Right kidney (tissue), 1 donor: ENCODE measurements around the gene COTL1.
A peak's percentile ranks its signal among the peaks of the same experiment; 100 is the strongest.

Experiments
- DNase-seq: peaks from one replicate; pipeline ENCODE4 v3.0.0-alpha.2; 2016

COTL1 gene

DNA sequence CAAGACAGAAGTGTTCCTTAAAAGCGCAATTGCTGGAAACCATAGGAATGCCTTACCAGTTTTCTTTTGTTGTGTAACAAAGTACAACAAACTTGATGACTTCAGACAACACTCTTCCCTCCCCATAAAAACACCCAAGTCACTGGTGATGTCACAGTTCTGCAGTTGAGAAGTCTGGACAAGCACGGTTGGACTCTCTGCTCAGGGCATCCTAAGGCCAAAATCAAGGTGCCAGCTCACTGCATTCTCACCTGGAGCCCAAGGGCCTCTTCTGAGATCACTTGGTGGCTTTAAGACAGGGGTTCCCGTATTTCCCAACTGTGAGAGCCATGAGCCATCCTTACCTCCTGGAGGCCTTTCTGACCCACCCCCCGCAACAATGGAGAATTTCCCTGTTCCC lies 67.8 kb downstream of the COTL1 start:
- no peak for DNase-seq

DNA sequence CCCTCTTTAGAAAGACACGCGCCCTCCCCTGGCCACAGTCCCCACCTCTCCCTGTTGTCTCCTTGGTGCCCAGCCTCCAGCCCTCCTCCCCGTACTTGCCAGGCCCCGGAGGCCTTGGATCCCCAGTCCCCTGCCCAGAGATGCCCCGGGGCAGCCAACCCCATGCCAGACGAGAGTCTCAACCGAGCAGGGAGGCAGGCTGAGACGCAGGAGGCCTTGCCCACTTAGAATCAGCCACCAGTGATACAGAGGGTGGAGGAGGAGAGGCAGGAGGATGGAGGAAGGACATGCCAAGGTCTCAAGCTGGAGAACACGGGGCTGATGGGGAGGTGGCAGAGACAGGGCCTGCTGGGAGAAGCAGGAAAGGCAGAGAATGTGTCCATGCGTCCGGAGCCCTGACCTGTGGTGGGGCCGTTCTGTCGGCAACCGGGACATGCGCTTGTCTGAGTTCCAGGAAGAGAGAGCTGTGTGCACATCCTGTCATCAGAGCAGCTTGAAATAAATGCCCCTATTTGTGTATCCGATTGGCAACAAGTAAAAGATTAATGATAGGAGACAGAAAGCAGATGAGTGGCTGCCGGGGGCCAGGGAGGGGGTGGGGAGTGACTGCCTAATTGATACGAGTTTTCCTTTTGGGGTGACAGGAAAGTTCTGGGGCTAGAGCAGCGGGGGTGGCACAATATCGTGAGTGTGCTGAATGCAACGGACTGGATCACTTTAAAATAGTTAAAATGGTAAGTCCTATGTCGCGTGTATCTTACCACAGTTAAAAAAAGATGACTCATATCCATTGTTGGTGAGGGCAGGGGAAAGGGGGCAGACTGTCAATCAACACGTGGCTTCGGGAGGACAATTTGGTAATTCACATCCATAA lies 68.7 kb downstream of the COTL1 start:
- no peak for DNase-seq

DNA sequence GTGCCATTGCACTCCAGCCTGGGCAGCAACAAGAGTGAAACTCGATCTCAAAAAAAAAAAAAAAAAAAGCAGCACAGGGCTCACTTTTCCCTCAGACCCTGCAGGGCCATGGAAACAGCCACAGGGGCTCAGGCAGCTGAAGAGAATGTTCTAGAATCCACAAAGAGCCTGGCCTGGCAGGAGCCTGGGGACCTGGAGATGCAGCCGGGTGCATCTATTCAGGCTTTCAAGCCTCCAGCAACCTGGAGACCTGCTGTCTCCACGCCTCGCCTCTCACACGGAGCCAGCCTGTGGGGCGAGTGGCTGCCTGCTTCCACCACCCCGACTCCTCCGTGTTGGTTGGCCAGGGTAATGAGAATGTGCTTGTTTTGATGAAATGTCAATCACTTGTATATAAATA lies 69.4 kb downstream of the COTL1 start:
- DNase-seq: peak; percentile 46

DNA sequence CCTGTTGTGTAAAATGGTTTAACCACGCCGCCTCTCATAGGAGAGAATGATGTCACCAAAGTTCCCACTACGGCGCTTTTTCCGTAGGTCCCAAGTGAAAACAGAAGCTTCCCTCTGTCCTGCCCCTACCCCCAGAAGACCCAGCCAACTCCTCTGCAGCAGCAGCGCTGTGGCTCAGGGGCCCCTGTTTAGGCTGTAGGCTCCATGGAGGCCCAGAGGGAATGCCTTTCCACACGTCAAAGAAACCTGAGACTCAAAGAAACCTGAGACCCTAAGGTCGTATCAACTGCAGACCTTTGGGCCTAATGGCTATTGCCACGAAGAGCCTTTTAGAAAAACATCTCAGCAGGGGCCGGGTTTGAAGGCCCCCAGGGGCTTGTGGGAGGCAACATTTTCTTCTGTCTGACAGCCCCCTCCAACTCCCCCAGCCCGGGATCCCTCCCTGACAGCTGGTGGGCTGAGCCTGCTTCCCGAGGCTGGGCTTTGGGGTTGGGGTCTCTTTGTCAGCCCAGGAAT lies 70.3 kb downstream of the COTL1 start:
- DNase-seq: peak; percentile 58

DNA sequence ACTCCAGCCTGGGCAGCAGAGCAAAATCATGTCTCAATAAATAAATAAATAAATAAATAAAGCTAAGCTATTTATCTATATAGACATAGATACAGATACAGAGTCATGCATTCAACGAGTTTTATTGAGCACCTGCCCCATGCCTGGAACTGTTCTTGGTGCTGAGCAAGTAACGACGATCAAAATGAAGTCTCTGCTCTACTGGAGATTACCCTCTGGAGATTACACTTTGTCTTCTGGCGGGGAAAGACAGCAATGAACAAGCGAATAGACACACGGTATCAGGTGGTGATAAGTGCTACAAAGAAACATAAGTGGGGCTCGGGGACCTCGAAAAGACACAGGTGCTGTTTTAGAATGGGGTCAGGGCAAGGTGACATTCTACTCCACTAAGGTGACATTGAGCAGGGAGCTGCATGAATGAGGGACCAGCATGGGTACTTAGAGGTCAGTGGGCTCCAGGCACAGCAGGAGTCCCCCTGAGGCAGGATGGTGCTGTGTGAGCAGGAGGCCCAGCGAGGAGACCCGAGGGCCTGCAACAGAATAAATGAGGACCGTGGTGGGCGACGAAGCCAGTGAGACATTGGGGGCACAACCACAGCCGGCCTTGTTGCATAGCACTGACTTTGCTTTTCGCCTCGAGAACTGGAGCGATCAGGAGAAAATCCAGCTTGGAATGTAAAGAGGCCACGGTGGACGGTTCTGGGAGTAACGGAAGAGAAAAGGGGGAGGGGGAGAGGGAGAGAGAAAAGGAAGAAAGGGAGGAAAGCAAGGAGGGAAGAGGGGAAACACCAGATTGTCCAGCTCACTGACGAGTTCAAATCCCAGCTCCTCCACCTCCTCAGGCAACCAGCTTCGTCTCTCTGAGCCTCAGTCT lies 71.0 kb downstream of the COTL1 start:
- DNase-seq: peak; percentile 40

DNA sequence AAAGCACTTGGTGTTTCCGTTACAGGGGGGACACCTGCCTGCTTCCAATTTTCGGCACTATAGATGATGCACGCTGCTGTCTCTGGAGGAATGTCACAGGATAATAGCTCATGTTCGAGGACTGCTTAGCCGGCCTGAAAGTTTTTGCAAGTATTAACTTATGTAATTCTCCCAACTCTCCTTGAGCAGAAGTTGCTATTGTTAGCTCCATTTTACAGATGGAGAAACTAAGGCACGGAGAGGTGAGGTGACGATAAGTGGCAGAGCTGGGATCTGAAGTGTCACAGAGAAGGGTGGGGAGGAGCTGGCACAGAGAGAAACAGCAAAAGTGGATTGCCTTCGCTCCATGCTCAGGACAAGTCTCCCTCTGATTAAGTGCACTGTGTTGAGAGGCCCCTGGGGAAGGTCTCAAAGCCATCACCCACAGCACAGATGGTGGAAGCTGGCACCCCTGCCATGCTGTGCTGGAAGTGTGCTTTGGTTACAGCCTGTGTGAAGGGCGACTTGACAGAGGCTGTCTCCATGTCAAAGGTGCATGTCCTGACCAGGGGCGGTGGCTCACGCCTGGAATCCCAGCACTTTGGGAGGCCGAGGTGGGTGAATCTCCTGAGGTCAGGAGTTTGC lies 72.7 kb downstream of the COTL1 start:
- no peak for DNase-seq

DNA sequence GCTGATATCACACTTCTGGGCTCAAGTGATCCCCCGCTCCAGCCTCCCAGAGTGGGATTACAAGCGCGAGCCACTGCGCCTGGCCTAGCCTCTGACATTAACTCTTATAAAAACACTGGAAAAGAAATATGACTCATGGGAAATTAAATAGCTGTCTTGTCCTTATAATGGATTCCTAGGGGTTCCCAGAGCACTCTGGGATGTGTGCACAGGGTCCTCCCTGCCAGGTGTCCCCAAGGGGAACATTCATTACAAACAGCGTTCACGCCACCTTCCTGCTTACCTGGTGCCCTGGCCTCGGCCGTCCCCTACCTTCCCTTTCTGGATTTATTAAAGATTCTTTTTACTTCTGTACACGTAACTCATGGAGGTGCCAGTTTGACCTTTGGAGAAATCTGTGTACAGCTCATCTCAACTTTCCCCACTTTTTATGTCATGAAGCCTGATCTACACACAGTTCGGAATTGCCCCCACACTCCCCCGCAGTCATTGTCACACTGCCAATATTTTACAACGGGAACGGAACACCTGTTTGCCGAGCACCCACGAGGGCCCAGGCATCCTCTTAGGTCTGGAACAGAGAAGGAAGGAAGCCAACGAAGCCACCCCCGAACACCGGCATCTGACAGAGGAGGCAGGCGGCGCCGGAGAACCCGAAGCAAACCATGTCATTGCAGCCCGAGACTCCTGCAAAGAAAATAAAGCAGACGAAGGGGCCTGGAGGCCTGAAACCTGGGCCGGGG lies 73.7 kb downstream of the COTL1 start:
- DNase-seq: peak; percentile 70

DNA sequence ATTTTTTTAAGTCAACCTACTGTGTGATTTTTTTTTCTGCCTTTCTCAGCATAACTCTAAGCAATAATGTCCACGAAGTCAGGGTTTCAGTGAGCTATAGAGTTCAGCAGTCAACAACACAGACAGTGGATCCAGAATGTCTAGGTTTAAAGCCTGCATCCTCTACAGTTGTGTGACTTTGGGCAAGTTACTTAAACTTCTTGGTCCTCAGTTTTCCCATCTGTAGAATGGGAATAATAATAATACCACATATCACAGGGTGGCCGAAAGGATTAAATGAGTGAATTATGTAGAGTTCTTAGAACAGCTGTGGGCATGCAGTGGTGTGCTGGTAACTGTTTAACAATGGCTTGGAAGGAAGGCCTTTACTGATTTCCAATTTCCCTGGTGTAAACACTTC lies 74.6 kb downstream of the COTL1 start:
- no peak for DNase-seq

DNA sequence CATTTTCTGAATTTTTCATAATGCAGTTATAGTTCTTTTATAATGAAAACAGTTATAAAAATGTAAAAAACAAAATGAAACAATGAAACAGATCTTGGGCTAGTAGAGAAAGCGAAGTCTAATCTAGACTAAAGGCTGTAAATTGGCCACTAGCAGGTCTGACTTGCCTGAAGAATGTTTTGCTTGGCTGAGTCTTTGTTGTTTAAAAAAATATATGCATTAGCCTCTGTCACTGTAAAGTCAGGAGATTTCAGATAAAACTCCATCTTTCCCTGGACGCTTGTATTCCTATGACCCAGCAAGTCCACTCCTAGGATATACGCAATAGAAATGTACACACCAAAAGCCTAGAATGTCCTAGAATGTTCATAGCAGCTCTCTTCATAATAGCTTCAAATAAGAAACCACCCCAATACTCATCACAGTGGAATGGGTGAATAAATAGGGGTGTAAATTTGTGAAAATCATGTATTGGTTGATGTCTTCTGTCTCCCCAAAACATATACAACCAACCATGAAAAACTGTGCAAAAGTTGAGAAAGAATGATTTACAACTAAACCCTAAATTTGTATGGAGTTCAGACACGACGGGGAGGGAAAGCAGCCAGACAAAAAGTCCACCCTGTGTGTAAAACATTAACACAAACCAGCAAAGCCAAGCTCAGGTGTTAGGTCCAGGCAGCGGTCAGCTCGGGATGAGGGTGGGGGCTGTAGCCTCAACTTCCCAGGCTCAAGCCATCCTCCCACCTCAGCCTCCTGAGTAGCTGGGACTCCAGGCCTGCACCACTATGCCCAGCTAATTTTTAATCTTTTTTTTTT lies 75.7 kb downstream of the COTL1 start:
- no peak for DNase-seq

DNA sequence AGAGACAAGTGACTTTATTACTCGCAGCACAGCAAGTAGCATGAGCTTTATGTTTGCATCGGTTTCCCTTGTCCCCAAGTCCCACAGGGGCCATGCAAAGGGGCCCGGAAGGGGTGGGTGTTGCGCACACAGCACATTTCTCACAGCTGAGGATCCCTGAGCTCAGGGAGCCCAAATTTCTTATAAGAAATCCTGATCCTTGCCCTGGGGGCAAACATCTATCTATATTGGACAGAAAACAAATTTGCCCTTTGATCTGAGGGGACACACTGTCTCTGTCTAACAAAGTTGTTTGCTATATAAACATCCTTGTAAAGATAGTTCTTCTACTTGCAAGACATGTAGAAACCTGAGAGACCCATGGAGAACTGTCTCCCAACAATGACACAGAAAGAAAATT lies 77.7 kb downstream of the COTL1 start:
- DNase-seq: no peak

DNA sequence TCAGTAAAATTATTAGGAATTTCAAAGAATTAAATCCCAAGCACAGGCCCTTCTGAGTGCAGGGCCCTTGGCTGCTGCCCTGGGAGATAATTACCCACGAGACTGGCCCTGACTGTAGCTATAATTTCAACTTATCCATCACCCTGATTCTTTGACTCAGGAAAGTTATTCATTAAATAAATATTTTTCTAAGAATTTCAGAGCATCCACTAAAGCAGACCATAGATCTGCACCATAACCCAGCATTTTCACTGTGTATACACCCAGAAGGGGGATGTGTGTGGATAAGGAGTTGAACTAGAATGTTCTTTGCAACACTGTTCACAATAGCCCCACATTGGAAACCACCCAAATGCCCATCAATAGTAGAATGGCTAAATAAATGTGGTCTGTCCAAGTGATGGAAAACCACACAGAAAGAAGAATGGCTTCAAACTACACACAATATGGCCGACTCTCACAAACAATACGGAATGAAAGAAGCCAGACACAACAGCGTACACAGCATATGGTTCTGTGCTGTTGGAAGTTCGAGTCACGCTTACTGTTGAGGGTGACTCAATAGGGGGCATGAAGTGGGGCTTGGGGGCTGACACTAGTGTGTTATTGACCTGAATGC lies 79.5 kb downstream of the COTL1 start:
- no peak for DNase-seq

DNA sequence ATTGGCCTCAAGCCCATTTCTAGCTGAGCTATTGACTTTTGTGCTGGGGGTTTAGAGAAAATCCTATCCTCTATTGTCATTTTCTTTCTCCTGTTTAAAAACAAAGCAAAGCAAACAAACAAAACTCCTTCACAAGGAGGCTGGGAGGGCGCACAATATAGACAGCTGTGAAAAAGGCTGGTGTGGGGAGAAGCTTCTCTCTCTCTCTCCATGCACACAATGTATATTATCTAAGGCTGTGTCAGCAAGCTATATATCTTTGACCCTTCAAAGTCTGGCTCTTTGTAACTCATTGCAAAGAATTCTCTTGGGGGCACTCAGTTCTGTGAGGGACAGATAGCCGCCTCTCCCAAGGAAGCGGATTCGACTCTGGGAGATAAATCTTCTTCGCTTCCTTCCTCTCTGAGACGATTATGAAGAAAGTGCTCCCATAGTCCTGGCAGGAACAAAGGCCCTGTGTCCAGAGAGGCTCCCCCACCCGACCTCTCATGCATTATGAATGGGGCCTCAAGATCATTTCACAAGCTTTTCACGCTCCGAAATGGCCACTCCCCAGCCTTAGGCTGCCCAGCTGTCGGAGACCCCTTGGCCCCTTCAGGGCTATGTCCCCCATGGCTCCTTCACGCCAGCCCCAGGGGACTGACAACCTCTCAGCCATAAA lies 80.3 kb downstream of the COTL1 start:
- DNase-seq: peak; percentile 49

DNA sequence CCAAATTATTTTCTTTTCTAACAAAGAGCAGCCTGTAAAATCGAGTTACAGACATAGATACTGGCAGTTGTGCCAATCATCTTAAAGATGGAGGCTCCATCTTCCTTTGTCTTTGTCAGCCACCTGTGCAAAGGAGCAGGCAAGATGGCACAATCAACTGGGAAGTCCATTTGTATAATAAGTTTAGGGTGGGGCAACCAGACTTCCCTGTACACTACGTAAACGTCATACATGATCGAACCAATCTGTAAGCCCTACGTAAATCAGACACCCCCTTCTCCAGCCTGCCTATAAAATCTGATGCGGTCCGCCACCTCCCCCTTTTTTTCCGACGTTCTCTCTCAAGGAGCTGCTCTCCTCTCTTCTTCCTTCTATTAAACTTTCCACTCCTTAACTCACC lies 82.0 kb downstream of the COTL1 start:
- DNase-seq: no peak

DNA sequence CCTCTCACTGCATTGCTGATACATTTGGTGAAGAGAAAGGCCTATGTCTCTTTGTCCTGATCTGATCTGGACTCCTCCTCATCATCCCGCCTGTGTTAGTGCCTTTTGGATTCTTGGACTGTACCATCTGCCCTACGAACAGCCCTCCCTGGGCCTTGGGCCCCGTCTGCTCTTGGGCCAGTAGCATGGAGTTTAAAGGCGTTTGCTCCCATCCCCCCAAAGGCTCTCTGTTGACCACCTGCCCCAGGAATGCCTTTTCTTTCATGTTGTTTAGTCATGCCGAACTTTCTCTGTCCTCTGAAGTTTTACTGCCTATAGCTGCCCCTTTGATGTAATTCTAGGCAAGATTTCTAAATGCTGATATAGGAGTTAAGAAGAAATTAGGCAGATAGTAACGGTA lies 82.5 kb downstream of the COTL1 start:
- peak; percentile 57 for DNase-seq

DNA sequence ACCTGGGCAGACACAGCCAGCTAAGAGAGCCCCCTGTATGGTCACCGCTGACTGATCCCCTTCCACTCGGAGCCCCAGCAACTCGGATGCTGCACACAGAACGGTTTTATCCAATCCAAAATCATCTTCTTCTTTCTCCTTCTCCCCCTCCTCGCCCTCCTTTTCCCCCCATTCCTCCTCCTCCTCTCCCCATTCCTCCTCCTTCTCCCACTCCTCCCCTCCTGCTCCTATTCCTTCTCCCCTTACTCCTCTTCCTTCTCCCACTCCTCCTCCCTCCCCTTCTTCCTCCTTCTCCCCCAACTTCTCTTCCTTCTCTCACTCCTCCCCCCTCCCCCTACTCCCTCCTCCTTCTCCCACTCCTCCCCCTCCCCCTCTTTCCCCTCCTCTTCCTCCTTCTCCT lies 83.1 kb downstream of the COTL1 start:
- no peak for DNase-seq

DNA sequence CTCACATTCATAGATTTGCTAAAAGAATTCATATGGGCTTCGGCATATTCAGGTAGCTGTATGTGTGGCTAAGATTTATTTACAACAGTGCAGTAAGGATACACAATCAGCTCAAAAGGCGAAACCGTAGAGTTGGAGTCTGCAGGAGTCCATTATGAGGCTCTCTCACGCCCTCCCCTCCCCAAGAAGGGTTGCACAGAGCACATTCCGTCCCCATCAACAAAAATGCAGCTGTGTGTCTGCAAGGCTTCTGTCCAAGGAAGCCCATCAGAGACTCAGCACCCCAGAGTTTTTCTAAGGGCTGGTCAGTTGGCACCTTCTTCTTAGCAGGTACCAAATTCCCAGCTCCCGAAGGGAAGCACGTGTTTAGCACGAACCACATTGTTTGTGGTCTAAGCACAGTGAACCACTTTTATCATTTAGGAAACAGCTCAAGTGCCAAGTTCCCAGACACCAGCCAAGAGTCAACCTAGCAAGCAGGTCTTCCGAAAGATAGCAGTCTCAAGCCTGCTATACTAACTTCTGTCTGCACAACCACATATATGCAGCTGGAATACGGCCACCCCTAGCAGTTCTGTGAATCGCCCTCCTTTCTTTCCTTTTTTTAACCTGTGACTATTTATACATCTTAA lies 84.9 kb downstream of the COTL1 start:
- DNase-seq: no peak

DNA sequence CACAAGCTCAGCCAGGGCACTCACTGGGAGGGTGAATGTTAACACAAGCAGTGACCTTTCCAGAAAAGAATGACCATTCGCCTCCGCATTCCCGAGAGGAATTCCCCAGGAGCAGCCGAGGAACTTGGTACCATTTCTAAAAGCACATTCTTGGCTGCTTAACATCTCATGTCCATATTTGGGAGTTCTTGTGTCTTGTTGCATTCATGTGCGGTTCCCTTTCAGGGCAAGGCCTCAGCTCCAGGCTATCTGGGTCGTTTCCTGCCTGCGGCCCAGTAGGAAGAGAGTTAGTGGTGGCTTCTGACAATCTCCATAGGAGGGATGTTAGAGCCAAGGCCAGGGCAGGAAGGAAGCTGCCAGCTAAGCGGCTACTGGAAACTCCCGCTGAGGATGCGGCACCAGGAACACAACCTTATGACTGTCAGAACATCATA lies 85.6 kb downstream of the COTL1 start:
- peak; percentile 54 for DNase-seq

DNA sequence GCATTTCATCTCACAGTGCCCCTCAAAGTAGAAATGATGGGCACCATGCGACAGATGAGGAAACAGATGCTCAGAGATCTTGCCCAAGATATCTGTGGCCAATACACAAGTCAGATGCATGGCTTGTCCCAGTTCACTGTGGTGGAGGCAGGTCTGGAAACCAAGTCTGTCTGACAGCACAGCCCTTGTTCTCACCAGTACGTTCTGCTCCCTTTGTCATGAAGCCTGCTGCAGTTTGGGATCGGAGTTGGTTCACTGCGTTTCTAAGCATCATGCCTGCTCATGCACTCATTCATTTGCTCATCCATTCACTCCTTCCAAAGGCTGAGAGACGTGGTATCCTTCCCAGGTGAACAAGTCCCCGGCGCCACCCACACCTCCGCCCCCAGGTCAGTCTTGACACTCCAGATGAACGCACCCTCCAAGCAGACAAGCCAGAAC lies 86.2 kb downstream of the COTL1 start:
- no peak for DNase-seq

DNA sequence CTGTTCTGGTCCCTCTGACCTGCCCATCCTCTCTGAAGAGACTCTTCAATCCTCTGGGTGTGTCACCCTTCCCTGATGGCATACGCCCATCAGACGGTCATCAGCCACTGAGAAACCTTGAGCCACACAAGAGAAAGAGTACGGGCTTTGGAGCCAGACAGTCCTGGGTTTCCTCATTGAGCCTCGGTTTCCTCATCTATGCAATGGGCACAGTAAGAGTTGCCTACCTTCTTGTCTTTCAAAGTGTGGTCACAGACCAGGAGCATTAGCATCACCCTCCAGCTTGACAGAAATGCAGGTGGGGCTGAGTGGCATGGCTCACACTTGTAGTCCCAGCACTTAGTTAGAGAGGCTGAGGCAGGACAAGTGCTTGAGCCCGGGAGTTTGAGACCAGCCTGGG lies 87.3 kb downstream of the COTL1 start:
- no peak for DNase-seq

DNA sequence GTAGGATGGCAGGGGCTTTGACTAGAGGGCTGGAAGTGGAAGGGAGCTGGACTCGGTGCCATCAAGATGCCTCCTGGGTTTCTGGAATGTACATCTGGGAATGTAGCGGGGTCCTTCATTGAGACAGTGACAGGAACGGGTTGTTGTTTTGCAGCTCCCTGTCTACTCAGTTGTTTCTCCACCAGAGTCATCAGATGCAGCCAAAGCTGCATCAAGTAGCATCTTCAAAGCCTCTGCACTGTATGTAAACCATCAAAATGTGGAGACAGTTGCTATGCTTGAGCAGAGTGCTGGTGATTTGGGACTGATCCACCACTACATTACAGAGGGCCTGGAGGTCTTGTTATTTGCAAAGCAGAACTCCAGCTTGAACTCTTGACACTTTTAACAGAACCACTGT lies 88.3 kb downstream of the COTL1 start:
- no peak for DNase-seq
